ENCODE data around the gene C1R.

DNA sequence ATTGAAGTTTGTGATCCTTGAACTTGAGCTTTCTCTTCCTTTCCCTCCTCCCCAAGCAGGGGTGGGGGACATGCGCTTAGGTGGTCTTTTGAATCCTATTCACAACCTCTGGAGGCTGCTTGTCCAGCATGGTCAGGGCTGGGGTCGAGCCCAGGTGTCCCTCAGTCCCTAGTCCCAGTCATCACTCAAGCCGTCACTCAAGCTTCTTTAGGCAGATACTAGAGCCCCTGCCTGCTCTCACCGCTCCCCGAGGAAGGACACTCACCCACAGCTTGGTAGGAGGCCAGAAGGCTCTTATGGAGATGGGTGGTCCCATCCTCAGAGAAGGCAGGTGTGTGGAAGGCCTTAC lies 17.3 kb upstream of the C1R start:
- TF ChIP-seq, protein P1, sequence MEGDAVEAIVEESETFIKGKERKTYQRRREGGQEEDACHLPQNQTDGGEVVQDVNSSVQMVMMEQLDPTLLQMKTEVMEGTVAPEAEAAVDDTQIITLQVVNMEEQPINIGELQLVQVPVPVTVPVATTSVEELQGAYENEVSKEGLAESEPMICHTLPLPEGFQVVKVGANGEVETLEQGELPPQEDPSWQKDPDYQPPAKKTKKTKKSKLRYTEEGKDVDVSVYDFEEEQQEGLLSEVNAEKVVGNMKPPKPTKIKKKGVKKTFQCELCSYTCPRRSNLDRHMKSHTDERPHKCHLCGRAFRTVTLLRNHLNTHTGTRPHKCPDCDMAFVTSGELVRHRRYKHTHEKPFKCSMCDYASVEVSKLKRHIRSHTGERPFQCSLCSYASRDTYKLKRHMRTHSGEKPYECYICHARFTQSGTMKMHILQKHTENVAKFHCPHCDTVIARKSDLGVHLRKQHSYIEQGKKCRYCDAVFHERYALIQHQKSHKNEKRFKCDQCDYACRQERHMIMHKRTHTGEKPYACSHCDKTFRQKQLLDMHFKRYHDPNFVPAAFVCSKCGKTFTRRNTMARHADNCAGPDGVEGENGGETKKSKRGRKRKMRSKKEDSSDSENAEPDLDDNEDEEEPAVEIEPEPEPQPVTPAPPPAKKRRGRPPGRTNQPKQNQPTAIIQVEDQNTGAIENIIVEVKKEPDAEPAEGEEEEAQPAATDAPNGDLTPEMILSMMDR (IDR thresholded peaks at IDR 0.05) = no peak
- no peak for TF ChIP-seq POLR2A (IDR thresholded peaks at IDR 0.05)

All from heart left ventricle (tissue), 13 donors.